HEK293 (cell line): ENCODE measurements around the gene MUC12.

Experiments
- BCL11B ChIP-seq: fragments of 450-650 bp; formaldehyde crosslinking; IDR thresholded peaks from 2 replicates; pipeline ENCODE4 v1.5.1; 2016; ENCODE audit warnings: low read depth, missing biosample characterization, missing genetic modification characterization
- RBAK ChIP-seq: fragments of 450-650 bp; formaldehyde crosslinking; IDR thresholded peaks from 2 replicates; pipeline ENCODE4 v1.5.1; 2016; ENCODE audit warnings: missing biosample characterization, missing genetic modification characterization
- ZBTB17 ChIP-seq: fragments of 450-650 bp; formaldehyde crosslinking; IDR thresholded peaks from 2 replicates; pipeline ENCODE4 v1.5.1; 2016; ENCODE audit warnings: missing biosample characterization, missing genetic modification characterization
- ZBTB20 ChIP-seq: fragments of 450-650 bp; formaldehyde crosslinking; IDR thresholded peaks from 2 replicates; pipeline ENCODE4 v1.5.1; 2016; ENCODE audit warnings: missing biosample characterization, missing genetic modification characterization
- ZBTB21 ChIP-seq: fragments of 450-650 bp; formaldehyde crosslinking; IDR thresholded peaks from 2 replicates; pipeline ENCODE4 v1.5.1; 2017; ENCODE audit warnings: missing biosample characterization, missing genetic modification characterization
- ZNF707 ChIP-seq: fragments of 450-650 bp; formaldehyde crosslinking; IDR thresholded peaks from 2 replicates; pipeline ENCODE4 v1.5.1; 2016; ENCODE audit warnings: missing biosample characterization, missing genetic modification characterization
- ZNF776 ChIP-seq: fragments of 450-650 bp; formaldehyde crosslinking; IDR thresholded peaks from 2 replicates; pipeline ENCODE4 v1.5.0; 2017; ENCODE audit warnings: missing biosample characterization, missing genetic modification characterization, borderline replicate concordance
- ZNF777 ChIP-seq: fragments of 450-650 bp; formaldehyde crosslinking; IDR thresholded peaks from 2 replicates; pipeline ENCODE4 v1.5.1; 2017; ENCODE audit warnings: missing biosample characterization, missing genetic modification characterization, borderline replicate concordance
- TF ChIP-seq, protein P1 (sequence below): fragments of 450-650 bp; formaldehyde crosslinking; IDR thresholded peaks from 2 replicates; pipeline ENCODE4 v1.5.1; 2016; ENCODE audit warnings: missing biosample characterization, missing genetic modification characterization
- TF ChIP-seq, protein P2 (sequence below): fragments of 450-650 bp; formaldehyde crosslinking; IDR thresholded peaks from 2 replicates; pipeline ENCODE4 v1.5.1; 2016; ENCODE audit warnings: missing biosample characterization, missing genetic modification characterization
- TF ChIP-seq, protein P3 (sequence below): fragments of 450-650 bp; formaldehyde crosslinking; IDR thresholded peaks from 2 replicates; pipeline ENCODE4 v1.5.1; 2016; ENCODE audit warnings: missing biosample characterization, missing genetic modification characterization

DNA sequence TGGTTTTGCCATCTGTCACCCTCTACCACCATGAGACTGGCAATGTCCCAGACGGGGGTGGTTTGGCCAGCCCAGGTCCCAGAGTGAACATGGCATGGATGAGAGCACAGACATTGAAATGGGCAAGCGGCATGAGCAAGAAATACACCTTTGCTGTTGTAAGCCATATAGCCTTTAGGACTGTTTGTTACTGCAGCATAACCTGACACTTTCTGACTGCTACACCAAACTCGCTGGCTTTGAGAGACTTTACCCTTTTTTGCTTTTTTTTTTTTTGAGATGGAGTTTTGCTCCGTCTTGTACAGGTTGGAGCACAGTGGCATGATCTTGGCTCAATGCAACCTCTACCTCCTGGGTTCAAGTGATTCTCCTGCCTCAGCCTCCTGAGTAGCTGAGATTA, 25.2 kb upstream of the MUC12 start:
- TF ChIP-seq ZNF707 (no peak), ZBTB21 (tag by site-specific recombination) (no peak), ZNF777 (tag by site-specific recombination) (no peak), RBAK (tag by site-specific recombination) (peak; percentile 98), BCL11B (tag by site-specific recombination) (no peak), ZBTB20 (tag by site-specific recombination) (no peak), ZNF776 (tag by site-specific recombination) (no peak), ZBTB17 (tag by site-specific recombination) (no peak)
- TF ChIP-seq, protein P1, sequence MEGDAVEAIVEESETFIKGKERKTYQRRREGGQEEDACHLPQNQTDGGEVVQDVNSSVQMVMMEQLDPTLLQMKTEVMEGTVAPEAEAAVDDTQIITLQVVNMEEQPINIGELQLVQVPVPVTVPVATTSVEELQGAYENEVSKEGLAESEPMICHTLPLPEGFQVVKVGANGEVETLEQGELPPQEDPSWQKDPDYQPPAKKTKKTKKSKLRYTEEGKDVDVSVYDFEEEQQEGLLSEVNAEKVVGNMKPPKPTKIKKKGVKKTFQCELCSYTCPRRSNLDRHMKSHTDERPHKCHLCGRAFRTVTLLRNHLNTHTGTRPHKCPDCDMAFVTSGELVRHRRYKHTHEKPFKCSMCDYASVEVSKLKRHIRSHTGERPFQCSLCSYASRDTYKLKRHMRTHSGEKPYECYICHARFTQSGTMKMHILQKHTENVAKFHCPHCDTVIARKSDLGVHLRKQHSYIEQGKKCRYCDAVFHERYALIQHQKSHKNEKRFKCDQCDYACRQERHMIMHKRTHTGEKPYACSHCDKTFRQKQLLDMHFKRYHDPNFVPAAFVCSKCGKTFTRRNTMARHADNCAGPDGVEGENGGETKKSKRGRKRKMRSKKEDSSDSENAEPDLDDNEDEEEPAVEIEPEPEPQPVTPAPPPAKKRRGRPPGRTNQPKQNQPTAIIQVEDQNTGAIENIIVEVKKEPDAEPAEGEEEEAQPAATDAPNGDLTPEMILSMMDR (tag by site-specific recombination) = no peak
- TF ChIP-seq, protein P2, sequence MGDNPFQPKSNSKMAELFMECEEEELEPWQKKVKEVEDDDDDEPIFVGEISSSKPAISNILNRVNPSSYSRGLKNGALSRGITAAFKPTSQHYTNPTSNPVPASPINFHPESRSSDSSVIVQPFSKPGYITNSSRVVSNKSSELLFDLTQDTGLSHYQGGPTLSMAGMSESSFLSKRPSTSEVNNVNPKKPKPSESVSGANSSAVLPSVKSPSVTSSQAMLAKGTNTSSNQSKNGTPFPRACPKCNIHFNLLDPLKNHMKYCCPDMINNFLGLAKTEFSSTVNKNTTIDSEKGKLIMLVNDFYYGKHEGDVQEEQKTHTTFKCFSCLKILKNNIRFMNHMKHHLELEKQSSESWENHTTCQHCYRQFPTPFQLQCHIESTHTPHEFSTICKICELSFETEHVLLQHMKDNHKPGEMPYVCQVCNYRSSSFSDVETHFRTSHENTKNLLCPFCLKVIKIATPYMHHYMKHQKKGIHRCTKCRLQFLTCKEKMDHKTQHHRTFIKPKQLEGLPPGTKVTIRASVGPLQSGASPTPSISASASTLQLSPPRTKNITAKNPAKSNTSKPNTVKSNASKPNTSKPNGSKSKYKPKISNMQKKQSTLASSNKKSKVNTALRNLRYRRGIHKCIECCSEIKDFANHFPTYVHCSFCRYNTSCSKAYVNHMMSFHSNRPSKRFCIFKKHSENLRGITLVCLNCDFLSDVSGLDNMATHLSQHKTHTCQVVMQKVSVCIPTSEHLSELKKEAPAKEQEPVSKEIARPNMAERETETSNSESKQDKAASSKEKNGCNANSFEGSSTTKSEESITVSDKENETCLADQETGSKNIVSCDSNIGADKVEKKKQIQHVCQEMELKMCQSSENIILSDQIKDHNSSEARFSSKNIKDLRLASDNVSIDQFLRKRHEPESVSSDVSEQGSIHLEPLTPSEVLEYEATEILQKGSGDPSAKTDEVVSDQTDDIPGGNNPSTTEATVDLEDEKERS (tag by site-specific recombination) = no peak
- TF ChIP-seq, protein P3, sequence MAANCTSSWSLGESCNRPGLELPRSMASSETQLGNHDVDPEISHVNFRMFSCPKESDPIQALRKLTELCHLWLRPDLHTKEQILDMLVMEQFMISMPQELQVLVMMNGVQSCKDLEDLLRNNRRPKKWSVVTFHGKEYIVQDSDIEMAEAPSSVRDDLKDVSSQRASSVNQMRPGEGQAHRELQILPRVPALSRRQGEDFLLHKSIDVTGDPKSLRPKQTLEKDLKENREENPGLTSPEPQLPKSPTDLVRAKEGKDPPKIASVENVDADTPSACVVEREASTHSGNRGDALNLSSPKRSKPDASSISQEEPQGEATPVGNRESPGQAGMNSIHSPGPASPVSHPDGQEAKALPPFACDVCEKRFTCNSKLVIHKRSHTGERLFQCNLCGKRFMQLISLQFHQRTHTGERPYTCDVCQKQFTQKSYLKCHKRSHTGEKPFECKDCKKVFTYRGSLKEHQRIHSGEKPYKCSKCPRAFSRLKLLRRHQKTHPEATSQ (tag by site-specific recombination) = no peak
